Measurements from ENCODE around the gene KIF6. TPM values are rescaled to one million over a fixed set of nuclear protein-coding genes. Genes with fewer than 3 reads are reported as not detected.
"Not testable (repeated sequence)": the region's sequence is repeated elsewhere in the genome, so short reads cannot be mapped to it uniquely, and the experiment has no call there.

Gene KIF6
- total RNA-seq, 4 donors from 2014 or later, result 0.26 to 1.8 (median 1.6) TPM; not detected in 1

GRCh38 chr6:39733704-39734103 lies 8.5 kb upstream of the KIF6 start:
- Histone ChIP-seq H3K36me3 (no peaks in the 10 kb centered on the region), H3K4me3 (no peak overlapping the region), H3K27me3 (no peaks in the 10 kb centered on the region), H3K4me1 (no peaks in the 10 kb centered on the region), H3K27ac (no peak overlapping the region), H3K9me3 (no peaks in the 10 kb centered on the region)
- TF ChIP-seq POLR2A (IDR thresholded peaks at IDR 0.05) (no peak), CTCF (IDR thresholded peaks at IDR 0.05) (no peak)
- DNase-seq, result no peak
- intact Hi-C loops (cut with DNase I; ENCODE audit: low total_unique reads), result no loop called here

GRCh38 chr6:39731565-39731964 lies 6.4 kb upstream of the KIF6 start:
- intact Hi-C loops (cut with DNase I; ENCODE audit: low total_unique reads), result no loop called here
- no peak overlapping the region for H3K27ac ChIP-seq
- no peak overlapping the region for H3K4me3 ChIP-seq
- DNase-seq, result no peak
- no peaks in the 10 kb centered on the region for H3K27me3 ChIP-seq
- no peaks in the 10 kb centered on the region for H3K4me1 ChIP-seq
- no peaks in the 10 kb centered on the region for H3K36me3 ChIP-seq
- no peak for TF ChIP-seq CTCF (IDR thresholded peaks at IDR 0.05)
- no peaks in the 10 kb centered on the region for H3K9me3 ChIP-seq

GRCh38 chr6:39729945-39730344 lies 4.7 kb upstream of the KIF6 start:
- no peaks in the 10 kb centered on the region for H3K36me3 ChIP-seq
- H3K9me3 ChIP-seq, result no peaks in the 10 kb centered on the region
- intact Hi-C loops (cut with DNase I; ENCODE audit: low total_unique reads), result no loop called here
- no peak overlapping the region for H3K4me3 ChIP-seq
- TF ChIP-seq POLR2A (IDR thresholded peaks at IDR 0.05) (no peak), CTCF (IDR thresholded peaks at IDR 0.05) (no peak)
- H3K27ac ChIP-seq, result no peak overlapping the region
- no peaks in the 10 kb centered on the region for H3K27me3 ChIP-seq
- DNase-seq, result no peak
- H3K4me1 ChIP-seq, result no peaks in the 10 kb centered on the region

GRCh38 chr6:39725632-39725997 lies 407 bp upstream of the KIF6 start:
- no peaks in the 10 kb centered on the region for H3K36me3 ChIP-seq
- no peak overlapping the region for H3K27ac ChIP-seq
- peak overlapping the region; percentile 37 to 71 for H3K4me3 ChIP-seq
- TF ChIP-seq POLR2A (IDR thresholded peaks at IDR 0.05) (no peak), CTCF (IDR thresholded peaks at IDR 0.05) (no peak)
- no peaks in the 10 kb centered on the region for H3K9me3 ChIP-seq
- H3K4me1 ChIP-seq, result no peaks in the 10 kb centered on the region
- intact Hi-C loops (cut with DNase I; ENCODE audit: low total_unique reads), result no loop called here
- no peaks in the 10 kb centered on the region for H3K27me3 ChIP-seq
- DNase-seq, result no peak

- H3K9me3 ChIP-seq; DNase-seq; H3K4me3 ChIP-seq; H3K36me3 ChIP-seq; H3K4me1 ChIP-seq; H3K27me3 ChIP-seq; intact Hi-C loops (cut with DNase I; ENCODE audit: low total_unique reads); H3K27ac ChIP-seq: not testable (repeated sequence)
Measured at GRCh38 chr6:39723350-39723749, 1.9 kb downstream of the KIF6 start.

GRCh38 chr6:39714802-39715201 lies 10.4 kb downstream of the KIF6 start:
- H3K4me3 ChIP-seq, result no peak overlapping the region
- no peaks in the 10 kb centered on the region for H3K36me3 ChIP-seq
- no peaks in the 10 kb centered on the region for H3K9me3 ChIP-seq
- intact Hi-C loops (cut with DNase I; ENCODE audit: low total_unique reads), result no loop called here
- TF ChIP-seq CTCF (IDR thresholded peaks at IDR 0.05), result no peak
- no peak for TF ChIP-seq POLR2A (IDR thresholded peaks at IDR 0.05)
- H3K4me1 ChIP-seq, result no peaks in the 10 kb centered on the region
- H3K27me3 ChIP-seq, result no peaks in the 10 kb centered on the region
- DNase-seq, result no peak
- no peak overlapping the region for H3K27ac ChIP-seq

All from uterus (tissue), 4 donors.